ENCODE results near the gene TRPV3.
A peak's percentile ranks its signal among the peaks of the same experiment; 100 is the strongest.

The TRPV3 gene

DNA sequence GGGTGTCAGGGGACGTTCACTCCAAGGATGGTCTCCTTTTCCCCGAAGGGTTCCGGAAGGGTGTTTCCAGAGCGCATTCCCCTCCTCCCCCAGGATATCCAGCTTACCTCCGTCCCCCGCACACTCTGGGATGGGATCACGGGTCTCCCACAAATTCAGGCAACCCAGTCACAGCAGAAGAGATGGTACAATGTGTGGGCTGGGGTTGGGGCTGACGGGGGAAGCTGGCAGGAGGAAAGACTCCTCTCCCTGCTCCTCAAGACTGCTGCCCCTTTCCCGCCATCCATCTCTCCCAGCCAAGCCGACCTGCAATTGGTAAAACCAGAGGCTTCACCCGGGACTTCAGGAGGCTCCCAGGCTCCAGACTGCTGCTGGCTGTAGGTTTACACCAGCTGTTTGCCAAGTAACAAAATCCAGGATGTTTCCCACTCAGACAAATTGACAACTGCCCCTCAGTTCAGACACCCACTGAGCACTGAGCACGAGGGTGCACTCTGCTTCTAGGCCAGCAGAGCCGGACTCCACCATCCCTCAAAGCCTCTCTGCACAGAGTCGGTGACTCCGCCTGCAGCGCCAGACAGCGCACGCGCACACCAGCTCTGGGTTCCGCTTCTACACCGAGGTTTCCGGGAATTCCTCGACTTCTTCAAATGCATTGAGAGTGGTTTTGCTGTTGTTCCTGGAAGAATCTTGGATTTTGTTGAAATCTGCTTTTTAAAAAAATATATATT, 44.1 kb downstream of the TRPV3 start:
- H3K4me3 ChIP-seq (ENCODE audit: low read depth, low read length) = no peak overlapping the region
- peak overlapping the region; percentile 57 for H2BK120ac ChIP-seq (ENCODE audit: insufficient read depth, low read length, poor library complexity)
- no peak overlapping the region for H3K18ac ChIP-seq (ENCODE audit: low read length)
- H3K4ac ChIP-seq (ENCODE audit: low read depth, low read length) = no peak overlapping the region
- peak overlapping the region; percentile 30 for H3K14ac ChIP-seq (ENCODE audit: low read length)
- H4K91ac ChIP-seq (ENCODE audit: low read depth, low read length) = peak overlapping the region; percentile 67
- H4K8ac ChIP-seq (ENCODE audit: low read depth, low read length) = peak overlapping the region; percentile 52
- H3K4me2 ChIP-seq (ENCODE audit: low read length) = no peak overlapping the region
- H2AFZ ChIP-seq (ENCODE audit: insufficient read depth, low read length, poor library complexity) = peak overlapping the region; percentile 3
- H2BK12ac ChIP-seq (ENCODE audit: low read length) = peak overlapping the region; percentile 59
- H2AK5ac ChIP-seq (ENCODE audit: low read length) = no peak overlapping the region
- peak overlapping the region; percentile 35 for H3K27ac ChIP-seq (ENCODE audit: low read depth, low read length)
- no peak overlapping the region for H3K9ac ChIP-seq (ENCODE audit: low read length)
- H3K79me1 ChIP-seq (ENCODE audit: low read length) = peaks cover 10% of the 10 kb centered on the region
- H4K12ac ChIP-seq (ENCODE audit: low read depth, low read length) = no peak overlapping the region
- H3K27me3 ChIP-seq (ENCODE audit: insufficient read depth, low read length) = no peaks in the 10 kb centered on the region
- H3K4me1 ChIP-seq (ENCODE audit: control insufficient read depth in 1 of 2, insufficient read depth in 2 of 2, low read length in 2 of 2) = peaks cover 13 to 15% of the 10 kb centered on the region in 2 experiments
- no peaks in the 10 kb centered on the region for H3K36me3 ChIP-seq (ENCODE audit: control insufficient read depth in 1 of 2, insufficient read depth in 2 of 2, low read length in 2 of 2)
- H2BK5ac ChIP-seq (ENCODE audit: low read depth, low read length, poor library complexity) = peak overlapping the region; percentile 51
- peak; percentile 67 to 87 for DNase-seq
- no CpG with 5 or more reads among the region's 23 CpGs for WGBS (ENCODE audit: extremely low coverage, insufficient coverage, insufficient read length)
- no peaks in the 10 kb centered on the region for H3K9me3 ChIP-seq (ENCODE audit: insufficient read depth, low read depth, low read length)
- H3K79me2 ChIP-seq (ENCODE audit: control insufficient read depth, insufficient read depth, low read length, poor library complexity) = no peaks in the 10 kb centered on the region
- no peak overlapping the region for H3K23ac ChIP-seq (ENCODE audit: low read length)

- peak; percentile 91 to 94 for DNase-seq
- H3K14ac ChIP-seq (ENCODE audit: low read length) = peak overlapping the region; percentile 74
- H3K4ac ChIP-seq (ENCODE audit: low read depth, low read length) = no peak overlapping the region
- H3K4me1 ChIP-seq (ENCODE audit: control insufficient read depth in 1 of 2, insufficient read depth in 2 of 2, low read length in 2 of 2) = peaks cover 13 to 15% of the 10 kb centered on the region in 2 experiments
- H3K79me2 ChIP-seq (ENCODE audit: control insufficient read depth, insufficient read depth, low read length, poor library complexity) = no peaks in the 10 kb centered on the region
- H4K91ac ChIP-seq (ENCODE audit: low read depth, low read length) = peak overlapping the region; percentile 89
- WGBS (ENCODE audit: extremely low coverage, insufficient coverage, insufficient read length) = no CpG with 5 or more reads among the region's 20 CpGs
- peak overlapping the region; percentile 93 for H2BK12ac ChIP-seq (ENCODE audit: low read length)
- peak overlapping the region; percentile 54 for H3K27ac ChIP-seq (ENCODE audit: low read depth, low read length)
- no peak overlapping the region for H3K9ac ChIP-seq (ENCODE audit: low read length)
- H3K9me3 ChIP-seq (ENCODE audit: insufficient read depth, low read depth, low read length) = no peaks in the 10 kb centered on the region
- no peak overlapping the region for H2BK5ac ChIP-seq (ENCODE audit: low read depth, low read length, poor library complexity)
- no peak overlapping the region for H3K23ac ChIP-seq (ENCODE audit: low read length)
- peaks cover 10% of the 10 kb centered on the region for H3K79me1 ChIP-seq (ENCODE audit: low read length)
- H2AFZ ChIP-seq (ENCODE audit: insufficient read depth, low read length, poor library complexity) = no peak overlapping the region
- H4K8ac ChIP-seq (ENCODE audit: low read depth, low read length) = no peak overlapping the region
- H2AK5ac ChIP-seq (ENCODE audit: low read length) = no peak overlapping the region
- H3K4me2 ChIP-seq (ENCODE audit: low read length) = peak overlapping the region; percentile 9
- H3K27me3 ChIP-seq (ENCODE audit: insufficient read depth, low read length) = no peaks in the 10 kb centered on the region
- H2BK120ac ChIP-seq (ENCODE audit: insufficient read depth, low read length, poor library complexity) = peak overlapping the region; percentile 52
- H3K18ac ChIP-seq (ENCODE audit: low read length) = no peak overlapping the region
- H3K36me3 ChIP-seq (ENCODE audit: control insufficient read depth in 1 of 2, insufficient read depth in 2 of 2, low read length in 2 of 2) = no peaks in the 10 kb centered on the region
- no peak overlapping the region for H3K4me3 ChIP-seq (ENCODE audit: low read depth, low read length)
- no peak overlapping the region for H4K12ac ChIP-seq (ENCODE audit: low read depth, low read length)
These were observed 45.0 kb downstream of the TRPV3 start for GRCh38 chr17:3512505-3513171.

- Histone ChIP-seq H4K12ac (ENCODE audit: low read depth, low read length) (no peak overlapping the region), H2AK5ac (ENCODE audit: low read length) (peak overlapping the region; percentile 15), H3K14ac (ENCODE audit: low read length) (peak overlapping the region; percentile 74), H3K9me3 (ENCODE audit: insufficient read depth, low read depth, low read length) (no peaks in the 10 kb centered on the region), H2BK12ac (ENCODE audit: low read length) (peak overlapping the region; percentile 93), H4K91ac (ENCODE audit: low read depth, low read length) (peak overlapping the region; percentile 89), H3K27me3 (ENCODE audit: insufficient read depth, low read length) (no peaks in the 10 kb centered on the region), H3K4me3 (ENCODE audit: low read depth, low read length) (no peak overlapping the region), H3K79me2 (ENCODE audit: control insufficient read depth, insufficient read depth, low read length, poor library complexity) (no peaks in the 10 kb centered on the region), H3K4me1 (ENCODE audit: control insufficient read depth in 1 of 2, insufficient read depth in 2 of 2, low read length in 2 of 2) (peaks cover 13 to 15% of the 10 kb centered on the region in 2 experiments), H3K79me1 (ENCODE audit: low read length) (peaks cover 10% of the 10 kb centered on the region), H2AFZ (ENCODE audit: insufficient read depth, low read length, poor library complexity) (peak overlapping the region; percentile 3), H3K18ac (ENCODE audit: low read length) (no peak overlapping the region), H2BK120ac (ENCODE audit: insufficient read depth, low read length, poor library complexity) (peak overlapping the region; percentile 52), H3K4me2 (ENCODE audit: low read length) (no peak overlapping the region), H3K27ac (ENCODE audit: low read depth, low read length) (peak overlapping the region; percentile 54), H3K9ac (ENCODE audit: low read length) (no peak overlapping the region), H3K36me3 (ENCODE audit: control insufficient read depth in 1 of 2, insufficient read depth in 2 of 2, low read length in 2 of 2) (no peaks in the 10 kb centered on the region), H4K8ac (ENCODE audit: low read depth, low read length) (peak overlapping the region; percentile 61), H2BK5ac (ENCODE audit: low read depth, low read length, poor library complexity) (no peak overlapping the region), H3K23ac (ENCODE audit: low read length) (no peak overlapping the region), H3K4ac (ENCODE audit: low read depth, low read length) (no peak overlapping the region)
- peak; percentile 79 to 95 for DNase-seq
- WGBS (ENCODE audit: extremely low coverage, insufficient coverage, insufficient read length) = no CpG with 5 or more reads among the region's 8 CpGs
These were observed 45.6 kb downstream of the TRPV3 start for GRCh38 chr17:3511852-3512504.

- no peak overlapping the region for H2BK5ac ChIP-seq (ENCODE audit: low read depth, low read length, poor library complexity)
- peaks cover 13 to 15% of the 10 kb centered on the region in 2 experiments for H3K4me1 ChIP-seq (ENCODE audit: control insufficient read depth in 1 of 2, insufficient read depth in 2 of 2, low read length in 2 of 2)
These were observed 47.5 kb downstream of the TRPV3 start for GRCh38 chr17:3510090-3510489.

More at GRCh38 chr17:3510090-3510489, 47.5 kb downstream of the TRPV3 start:
- Histone ChIP-seq H3K23ac (ENCODE audit: low read length) (no peak overlapping the region), H2AK5ac (ENCODE audit: low read length) (no peak overlapping the region), H3K18ac (ENCODE audit: low read length) (no peak overlapping the region), H3K4me2 (ENCODE audit: low read length) (no peak overlapping the region), H2BK12ac (ENCODE audit: low read length) (no peak overlapping the region), H3K9ac (ENCODE audit: low read length) (no peak overlapping the region), H3K4ac (ENCODE audit: low read depth, low read length) (no peak overlapping the region), H4K8ac (ENCODE audit: low read depth, low read length) (no peak overlapping the region), H3K27me3 (ENCODE audit: insufficient read depth, low read length) (no peaks in the 10 kb centered on the region), H3K36me3 (ENCODE audit: control insufficient read depth in 1 of 2, insufficient read depth in 2 of 2, low read length in 2 of 2) (no peaks in the 10 kb centered on the region), H2AFZ (ENCODE audit: insufficient read depth, low read length, poor library complexity) (no peak overlapping the region), H4K91ac (ENCODE audit: low read depth, low read length) (no peak overlapping the region), H3K4me3 (ENCODE audit: low read depth, low read length) (no peak overlapping the region), H3K27ac (ENCODE audit: low read depth, low read length) (no peak overlapping the region), H3K9me3 (ENCODE audit: insufficient read depth, low read depth, low read length) (no peaks in the 10 kb centered on the region), H4K12ac (ENCODE audit: low read depth, low read length) (no peak overlapping the region), H3K79me1 (ENCODE audit: low read length) (peaks cover 10% of the 10 kb centered on the region), H3K79me2 (ENCODE audit: control insufficient read depth, insufficient read depth, low read length, poor library complexity) (no peaks in the 10 kb centered on the region), H2BK120ac (ENCODE audit: insufficient read depth, low read length, poor library complexity) (no peak overlapping the region), H3K14ac (ENCODE audit: low read length) (no peak overlapping the region)
- no peak for DNase-seq
- no CpG with 5 or more reads among the region's 7 CpGs for WGBS (ENCODE audit: extremely low coverage, insufficient coverage, insufficient read length)

All from trophoblast cell (in vitro differentiated cells and primary cell).